ENCODE data around the gene KLHL3. TPM values are rescaled to one million over a fixed set of nuclear protein-coding genes. Genes with fewer than 3 reads are reported as not detected.
"Not testable (repeated sequence)": the region's sequence is repeated elsewhere in the genome, so short reads cannot be mapped to it uniquely, and the experiment has no call there.

Gene KLHL3
- total and polyA plus RNA-seq, 4 donors = 0.91 to 8.8 (median 3.7) TPM

GRCh38 chr5:137646761-137647160 lies 89.1 kb downstream of the KLHL3 start:
- WGBS = 94% methylated on average over 2 of the region's 2 CpGs

GRCh38 chr5:137643081-137643480 lies 92.8 kb downstream of the KLHL3 start:
- not testable (repeated sequence) for H3K9ac ChIP-seq (ENCODE audit: low read depth in 1 of 2, low read length in 2 of 2); H3K9me3 ChIP-seq (ENCODE audit: control insufficient read depth in 4 of 4, low read length in 3 of 4); H3K36me3 ChIP-seq (ENCODE audit: control insufficient read depth in 4 of 4, insufficient read depth in 3 of 4, low read depth in 1 of 4, low read length in 3 of 4); H3K4me3 ChIP-seq (ENCODE audit: low read depth in 1 of 3, low read length in 3 of 3); H3K27me3 ChIP-seq (ENCODE audit: control insufficient read depth in 4 of 4, insufficient read depth in 4 of 4, low read length in 3 of 4); H3K4me1 ChIP-seq (ENCODE audit: control insufficient read depth in 4 of 4, insufficient read depth in 4 of 4, low read length in 3 of 4); H3K27ac ChIP-seq (ENCODE audit: low read depth in 1 of 2, low read length in 2 of 2); DNase-seq (ENCODE audit: low spot score)
- 94% methylated on average over 2 of the region's 2 CpGs for WGBS

More at GRCh38 chr5:137646761-137647160, 89.1 kb downstream of the KLHL3 start:
- Histone ChIP-seq H3K27me3 (ENCODE audit: control insufficient read depth in 4 of 4, insufficient read depth in 4 of 4, low read length in 3 of 4) (no peaks in the 10 kb centered on the region), H3K4me1 (ENCODE audit: control insufficient read depth in 4 of 4, insufficient read depth in 4 of 4, low read length in 3 of 4) (no peaks in the 10 kb centered on the region), H3K27ac (ENCODE audit: low read depth in 1 of 2, low read length in 2 of 2) (no peak overlapping the region), H3K9me3 (ENCODE audit: control insufficient read depth in 4 of 4, low read length in 3 of 4) (no peaks in the 10 kb centered on the region), H3K36me3 (ENCODE audit: control insufficient read depth in 4 of 4, insufficient read depth in 3 of 4, low read depth in 1 of 4, low read length in 3 of 4) (peaks cover 0 to 3% (median under 1%) of the 10 kb centered on the region in 4 donors), H3K4me3 (ENCODE audit: low read depth in 1 of 3, low read length in 3 of 3) (no peak overlapping the region), H3K9ac (ENCODE audit: low read depth in 1 of 2, low read length in 2 of 2) (no peak overlapping the region)
- TF ChIP-seq RXRA (IDR thresholded peaks at IDR 0.05) = no peak
- TF ChIP-seq HNF4G (IDR thresholded peaks at IDR 0.05) = no peak
- TF ChIP-seq, protein P1, sequence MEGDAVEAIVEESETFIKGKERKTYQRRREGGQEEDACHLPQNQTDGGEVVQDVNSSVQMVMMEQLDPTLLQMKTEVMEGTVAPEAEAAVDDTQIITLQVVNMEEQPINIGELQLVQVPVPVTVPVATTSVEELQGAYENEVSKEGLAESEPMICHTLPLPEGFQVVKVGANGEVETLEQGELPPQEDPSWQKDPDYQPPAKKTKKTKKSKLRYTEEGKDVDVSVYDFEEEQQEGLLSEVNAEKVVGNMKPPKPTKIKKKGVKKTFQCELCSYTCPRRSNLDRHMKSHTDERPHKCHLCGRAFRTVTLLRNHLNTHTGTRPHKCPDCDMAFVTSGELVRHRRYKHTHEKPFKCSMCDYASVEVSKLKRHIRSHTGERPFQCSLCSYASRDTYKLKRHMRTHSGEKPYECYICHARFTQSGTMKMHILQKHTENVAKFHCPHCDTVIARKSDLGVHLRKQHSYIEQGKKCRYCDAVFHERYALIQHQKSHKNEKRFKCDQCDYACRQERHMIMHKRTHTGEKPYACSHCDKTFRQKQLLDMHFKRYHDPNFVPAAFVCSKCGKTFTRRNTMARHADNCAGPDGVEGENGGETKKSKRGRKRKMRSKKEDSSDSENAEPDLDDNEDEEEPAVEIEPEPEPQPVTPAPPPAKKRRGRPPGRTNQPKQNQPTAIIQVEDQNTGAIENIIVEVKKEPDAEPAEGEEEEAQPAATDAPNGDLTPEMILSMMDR (IDR thresholded peaks at IDR 0.05; ENCODE audit: low read depth, low read length, missing input control) = no peak
- no peak for TF ChIP-seq JUND (IDR thresholded peaks at IDR 0.05)
- TF ChIP-seq, protein P2, sequence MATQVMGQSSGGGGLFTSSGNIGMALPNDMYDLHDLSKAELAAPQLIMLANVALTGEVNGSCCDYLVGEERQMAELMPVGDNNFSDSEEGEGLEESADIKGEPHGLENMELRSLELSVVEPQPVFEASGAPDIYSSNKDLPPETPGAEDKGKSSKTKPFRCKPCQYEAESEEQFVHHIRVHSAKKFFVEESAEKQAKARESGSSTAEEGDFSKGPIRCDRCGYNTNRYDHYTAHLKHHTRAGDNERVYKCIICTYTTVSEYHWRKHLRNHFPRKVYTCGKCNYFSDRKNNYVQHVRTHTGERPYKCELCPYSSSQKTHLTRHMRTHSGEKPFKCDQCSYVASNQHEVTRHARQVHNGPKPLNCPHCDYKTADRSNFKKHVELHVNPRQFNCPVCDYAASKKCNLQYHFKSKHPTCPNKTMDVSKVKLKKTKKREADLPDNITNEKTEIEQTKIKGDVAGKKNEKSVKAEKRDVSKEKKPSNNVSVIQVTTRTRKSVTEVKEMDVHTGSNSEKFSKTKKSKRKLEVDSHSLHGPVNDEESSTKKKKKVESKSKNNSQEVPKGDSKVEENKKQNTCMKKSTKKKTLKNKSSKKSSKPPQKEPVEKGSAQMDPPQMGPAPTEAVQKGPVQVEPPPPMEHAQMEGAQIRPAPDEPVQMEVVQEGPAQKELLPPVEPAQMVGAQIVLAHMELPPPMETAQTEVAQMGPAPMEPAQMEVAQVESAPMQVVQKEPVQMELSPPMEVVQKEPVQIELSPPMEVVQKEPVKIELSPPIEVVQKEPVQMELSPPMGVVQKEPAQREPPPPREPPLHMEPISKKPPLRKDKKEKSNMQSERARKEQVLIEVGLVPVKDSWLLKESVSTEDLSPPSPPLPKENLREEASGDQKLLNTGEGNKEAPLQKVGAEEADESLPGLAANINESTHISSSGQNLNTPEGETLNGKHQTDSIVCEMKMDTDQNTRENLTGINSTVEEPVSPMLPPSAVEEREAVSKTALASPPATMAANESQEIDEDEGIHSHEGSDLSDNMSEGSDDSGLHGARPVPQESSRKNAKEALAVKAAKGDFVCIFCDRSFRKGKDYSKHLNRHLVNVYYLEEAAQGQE (IDR thresholded peaks at IDR 0.05) = no peak
- TF ChIP-seq SP1 (IDR thresholded peaks at IDR 0.05) = no peak
- no peak for TF ChIP-seq FOXA1 (IDR thresholded peaks at IDR 0.05)
- TF ChIP-seq FOXA2 (IDR thresholded peaks at IDR 0.05) = no peak
- TF ChIP-seq RAD21 (IDR thresholded peaks at IDR 0.05) = no peak
- TF ChIP-seq YY1 (IDR thresholded peaks at IDR 0.05) = no peak
- no peak for TF ChIP-seq GABPA (IDR thresholded peaks at IDR 0.05 in 1 of 2, conservative IDR thresholded peaks at IDR 0.05 in 1 of 2)
- no peak for TF ChIP-seq EGR1 (IDR thresholded peaks at IDR 0.05; ENCODE audit: low read depth in 2 of 2)
- no peak for TF ChIP-seq NR2F2 (IDR thresholded peaks at IDR 0.05)
- TF ChIP-seq ZBTB33 (IDR thresholded peaks at IDR 0.05) = no peak
- no peak for DNase-seq (ENCODE audit: low spot score)

Data from liver (tissue), 9 donors.